ENCODE data around the gene NR2F1-AS1.

Gene NR2F1-AS1

DNA sequence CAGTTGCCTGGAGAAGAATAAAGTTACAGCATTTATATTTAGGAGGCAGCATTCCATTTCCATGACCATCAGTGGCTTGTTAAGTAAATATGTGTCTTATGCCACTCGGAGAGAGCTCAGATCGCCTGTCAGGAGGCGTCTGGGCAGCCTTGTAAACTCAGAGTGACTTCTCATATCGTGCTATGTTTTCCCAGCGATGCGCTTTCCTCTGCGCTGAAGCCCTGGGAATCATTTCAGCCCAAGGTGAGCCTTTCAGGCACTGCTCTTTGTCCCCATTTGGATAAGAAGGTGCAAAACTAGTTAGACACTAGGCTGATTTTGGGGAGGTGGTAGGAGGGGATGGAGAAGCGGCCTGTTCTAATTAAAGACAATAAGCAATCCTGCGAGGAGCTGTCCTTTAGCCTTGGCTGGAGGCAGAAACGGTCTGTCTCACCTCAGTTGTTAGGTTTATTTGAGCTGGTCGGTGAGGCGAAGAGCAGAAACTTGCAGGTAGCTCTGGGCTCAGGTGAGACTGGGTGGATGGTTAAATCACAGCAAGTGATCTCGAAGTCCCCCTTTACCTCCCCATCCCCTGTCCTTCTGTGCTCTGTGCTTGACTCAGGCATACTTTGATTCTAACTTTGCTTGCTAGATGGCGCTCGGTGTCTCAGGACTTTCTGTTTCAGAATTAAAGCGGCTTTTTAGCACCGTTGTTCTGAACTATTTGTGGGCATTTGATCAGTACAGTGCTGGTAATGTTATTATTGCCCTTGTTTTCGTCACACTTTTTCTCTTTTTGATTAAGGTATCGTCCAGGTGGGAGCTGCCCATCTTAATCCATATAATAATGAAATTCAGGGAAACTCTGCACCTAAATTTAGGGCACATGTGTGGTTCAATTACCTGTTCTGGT lies 26.6 kb upstream of the NR2F1-AS1 start:
- TF ChIP-seq, protein P1, sequence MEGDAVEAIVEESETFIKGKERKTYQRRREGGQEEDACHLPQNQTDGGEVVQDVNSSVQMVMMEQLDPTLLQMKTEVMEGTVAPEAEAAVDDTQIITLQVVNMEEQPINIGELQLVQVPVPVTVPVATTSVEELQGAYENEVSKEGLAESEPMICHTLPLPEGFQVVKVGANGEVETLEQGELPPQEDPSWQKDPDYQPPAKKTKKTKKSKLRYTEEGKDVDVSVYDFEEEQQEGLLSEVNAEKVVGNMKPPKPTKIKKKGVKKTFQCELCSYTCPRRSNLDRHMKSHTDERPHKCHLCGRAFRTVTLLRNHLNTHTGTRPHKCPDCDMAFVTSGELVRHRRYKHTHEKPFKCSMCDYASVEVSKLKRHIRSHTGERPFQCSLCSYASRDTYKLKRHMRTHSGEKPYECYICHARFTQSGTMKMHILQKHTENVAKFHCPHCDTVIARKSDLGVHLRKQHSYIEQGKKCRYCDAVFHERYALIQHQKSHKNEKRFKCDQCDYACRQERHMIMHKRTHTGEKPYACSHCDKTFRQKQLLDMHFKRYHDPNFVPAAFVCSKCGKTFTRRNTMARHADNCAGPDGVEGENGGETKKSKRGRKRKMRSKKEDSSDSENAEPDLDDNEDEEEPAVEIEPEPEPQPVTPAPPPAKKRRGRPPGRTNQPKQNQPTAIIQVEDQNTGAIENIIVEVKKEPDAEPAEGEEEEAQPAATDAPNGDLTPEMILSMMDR (conservative IDR thresholded peaks at IDR 0.05), result peak; percentile 83
- H3K27ac ChIP-seq, result peak overlapping the region; percentile 9

DNA sequence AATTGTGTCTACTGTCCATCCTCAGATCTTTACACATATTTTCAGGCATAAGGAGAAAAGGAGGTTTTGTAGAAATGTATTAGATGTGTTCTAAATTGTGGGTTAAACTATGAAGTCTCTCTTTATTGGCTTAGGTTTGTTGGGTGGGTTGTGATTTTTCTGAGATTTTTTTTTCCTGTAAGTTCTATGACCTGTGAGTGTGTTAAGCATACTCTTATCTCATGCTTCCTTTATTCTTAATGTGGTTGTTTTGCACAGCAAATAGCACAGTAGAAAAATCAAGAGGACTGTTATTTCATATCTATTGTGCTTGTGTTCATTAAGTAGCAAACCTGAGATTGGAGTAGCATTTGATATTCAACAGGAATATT lies 25.3 kb upstream of the NR2F1-AS1 start:
- no peak overlapping the region; the same call in 1 of the 2 replicates for H3K27ac ChIP-seq
- TF ChIP-seq, protein P1 (conservative IDR thresholded peaks at IDR 0.05), result no peak

DNA sequence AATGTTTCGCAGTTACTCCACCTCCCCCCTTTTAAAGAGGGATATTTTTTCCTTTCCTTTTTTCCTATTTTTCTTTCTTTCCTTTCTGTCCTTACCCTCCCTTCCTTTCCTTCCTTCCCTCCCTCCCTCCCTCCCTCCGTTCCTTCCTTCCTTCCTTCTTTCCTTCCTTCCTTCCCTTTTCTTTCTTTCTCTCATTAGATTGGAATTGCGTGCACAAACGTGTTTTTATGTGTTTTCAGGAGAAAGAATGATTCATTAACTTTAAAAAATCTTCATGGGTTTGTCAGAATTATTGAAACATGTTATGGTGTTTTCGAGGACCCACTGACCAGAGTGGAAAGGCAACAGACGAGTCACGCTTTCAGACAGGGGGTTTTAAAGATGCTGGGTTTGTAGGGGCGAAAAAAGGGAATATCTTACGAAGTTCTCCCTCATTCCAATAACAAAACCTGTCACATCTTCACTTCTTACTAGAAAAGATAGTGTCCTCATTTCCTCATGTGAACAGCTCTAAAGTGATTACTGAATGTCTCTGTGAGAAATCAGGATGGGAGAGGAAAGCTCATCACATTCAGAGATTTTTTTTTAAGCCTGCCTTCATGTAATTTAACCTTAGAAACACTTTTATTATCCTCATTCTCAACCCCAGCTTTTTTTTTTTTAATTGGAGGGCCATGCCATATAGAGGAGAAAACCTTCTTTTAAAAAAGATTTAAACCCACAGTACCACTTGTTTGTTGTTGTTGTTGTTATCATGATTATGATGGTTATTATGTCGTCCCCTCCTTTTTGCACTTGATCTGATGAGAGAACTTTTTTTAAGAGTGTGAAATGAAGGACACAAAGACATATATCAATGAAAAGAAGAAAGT lies 23.9 kb upstream of the NR2F1-AS1 start:
- TF ChIP-seq, protein P1 (conservative IDR thresholded peaks at IDR 0.05), result no peak
- no peak overlapping the region for H3K27ac ChIP-seq

DNA sequence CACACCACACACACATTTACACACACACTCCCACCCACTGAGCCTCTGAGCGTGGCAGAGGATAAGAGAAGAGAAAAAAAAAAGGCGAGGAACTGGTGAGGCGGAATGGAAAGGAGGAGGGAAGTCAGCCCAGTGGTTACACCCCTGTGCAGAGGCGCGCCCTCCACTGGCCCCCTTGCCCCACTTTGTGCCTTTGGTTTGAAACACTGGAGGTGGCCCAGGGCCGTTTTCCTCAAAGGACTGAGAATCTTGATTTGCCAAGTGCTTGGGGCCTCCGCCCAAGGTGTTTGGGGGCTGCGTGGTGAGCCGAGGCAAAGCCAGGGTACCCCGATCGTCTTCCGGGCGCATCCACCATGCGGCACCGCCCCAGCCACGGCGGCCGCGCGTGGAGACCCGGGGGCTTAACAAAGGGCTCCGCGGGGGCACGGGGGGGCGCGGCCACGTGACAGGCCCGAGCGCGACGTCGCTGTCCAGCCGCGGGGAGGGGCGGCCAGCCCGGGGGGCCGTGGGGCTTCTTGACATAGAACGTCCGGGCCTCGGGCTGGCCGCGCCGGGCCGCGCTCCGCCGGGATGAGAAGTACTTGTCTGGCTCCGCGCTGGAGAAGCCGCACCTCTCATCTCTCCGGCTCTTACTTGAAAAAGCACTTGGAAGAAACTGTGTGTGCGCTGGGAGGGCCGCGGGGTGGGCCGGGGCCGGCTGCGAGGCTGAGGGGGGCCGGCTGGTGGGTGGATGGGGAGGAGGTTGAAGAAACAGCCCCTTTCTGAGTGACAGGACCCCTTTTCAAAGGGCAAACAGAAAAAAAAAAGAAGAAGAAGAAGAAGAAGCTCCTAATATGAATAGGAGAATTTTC lies 23.0 kb upstream of the NR2F1-AS1 start:
- TF ChIP-seq, protein P1 (conservative IDR thresholded peaks at IDR 0.05), result no peak
- no peak overlapping the region for H3K27ac ChIP-seq

DNA sequence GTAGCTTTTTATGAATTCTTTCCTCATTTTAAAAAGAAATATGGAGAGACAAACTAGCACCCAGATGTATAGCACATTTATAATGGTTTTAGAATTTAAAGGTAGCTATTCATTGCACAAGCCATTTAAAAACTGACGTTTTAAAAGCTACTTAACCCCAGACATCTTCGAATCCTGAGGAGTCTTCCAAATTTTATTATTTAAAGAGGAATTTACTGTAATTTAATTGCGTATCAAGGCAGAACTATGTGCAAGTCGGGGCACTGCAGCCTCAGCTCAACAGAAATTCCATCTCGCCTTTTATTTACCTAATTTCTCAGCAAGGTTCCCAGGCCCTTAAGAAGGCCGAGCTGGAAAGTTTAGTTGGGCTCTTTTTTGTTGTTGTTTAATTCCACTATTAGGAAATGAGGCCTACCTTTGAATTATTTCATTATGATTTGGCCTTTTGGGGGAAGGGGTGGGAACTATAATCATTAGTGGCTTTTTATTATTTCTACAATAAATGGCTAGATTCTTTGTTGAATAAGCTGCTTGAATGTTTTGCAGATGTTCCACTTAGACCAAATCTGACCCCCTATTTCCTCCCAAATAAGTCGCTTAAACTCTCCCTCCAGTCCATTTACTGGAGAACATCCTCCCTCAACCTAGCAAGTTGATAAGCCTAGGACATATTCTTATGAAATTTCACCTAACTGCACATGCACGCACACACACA lies 22.2 kb upstream of the NR2F1-AS1 start:
- no peak overlapping the region for H3K27ac ChIP-seq
- TF ChIP-seq, protein P1 (conservative IDR thresholded peaks at IDR 0.05), result no peak

DNA sequence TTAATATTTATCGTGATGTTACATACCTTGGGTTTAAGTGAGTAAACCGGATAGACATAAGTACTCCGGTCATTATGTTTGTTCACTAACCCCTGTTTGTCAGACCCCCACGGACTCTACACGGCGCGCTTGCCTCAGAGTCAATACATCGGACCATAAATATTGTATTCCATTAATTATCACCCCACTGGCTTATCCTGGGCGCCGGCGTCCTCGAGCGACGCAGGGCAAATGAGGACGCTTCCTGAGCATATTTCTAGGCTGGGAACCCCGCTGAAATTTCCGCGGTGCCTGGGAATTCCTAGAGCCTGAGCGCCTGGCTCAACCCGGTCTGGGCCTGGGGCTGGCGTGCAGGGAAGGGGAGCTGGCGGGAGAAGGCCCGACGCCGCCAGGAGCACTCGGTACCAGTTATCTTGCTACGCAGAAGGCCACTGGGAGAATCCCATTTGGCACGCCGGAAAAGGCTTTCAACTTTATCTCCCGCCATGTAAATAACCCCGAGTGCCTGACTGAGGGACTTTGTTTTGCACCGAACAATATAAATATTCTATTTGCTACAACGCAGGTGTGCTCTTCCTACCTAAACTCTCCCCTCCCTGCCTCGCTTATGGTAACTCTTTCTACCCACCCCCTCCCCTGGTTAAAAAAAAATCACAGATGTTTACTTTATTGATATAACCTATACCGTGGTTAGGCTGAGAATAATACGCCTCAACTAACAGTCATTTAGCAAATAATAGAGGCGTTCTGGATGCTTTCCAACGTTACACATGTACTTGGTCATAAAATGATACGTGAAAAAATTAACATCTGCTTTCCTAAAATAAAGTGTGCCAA lies 21.4 kb upstream of the NR2F1-AS1 start:
- no peak overlapping the region for H3K27ac ChIP-seq
- TF ChIP-seq, protein P1 (conservative IDR thresholded peaks at IDR 0.05), result no peak
